GM12891 (cell line): ENCODE results near the gene CACNB4.

Experiments
- POLR2A ChIP-seq: IDR thresholded peaks from 2 replicates; pipeline ENCODE4 v1.6.1; 2011; ENCODE audit warnings: low read depth, low read length, control low read depth
- POLR2AphosphoS5 ChIP-seq: IDR thresholded peaks from 2 replicates; pipeline ENCODE4 v1.6.1; 2011; ENCODE audit warnings: low read depth, low read length, control low read depth
- SPI1 ChIP-seq: IDR thresholded peaks from 2 replicates; pipeline ENCODE4 v1.6.1; 2011; ENCODE audit warnings: low read depth, low read length, control low read depth
- TAF1 ChIP-seq: IDR thresholded peaks from 2 replicates; pipeline ENCODE4 v1.6.1; 2011; ENCODE audit warnings: low read depth, low read length, control low read depth

- no peak for TF ChIP-seq TAF1
- no peak for TF ChIP-seq POLR2A
- no peak for TF ChIP-seq SPI1
- TF ChIP-seq POLR2AphosphoS5, result no peak
Observed at GRCh38 chr2:152097801-152098495, 896 bp downstream of the CACNB4 start.
